HG02642 (cell line): ENCODE results near the gene FRAT1.
"Not testable (repeated sequence)": the region's sequence is repeated elsewhere in the genome, so short reads cannot be mapped to it uniquely, and the experiment has no call there.

ENCODE experiments used
- ATAC-seq: cut with Tn5 transposase; IDR thresholded peaks from one replicate; pipeline ENCODE4 v1.9.1; 2021; ENCODE audit warnings: mild to moderate bottlenecking; ENCODE audit not compliant: unreplicated experiment, poor library complexity

FRAT1 gene

DNA sequence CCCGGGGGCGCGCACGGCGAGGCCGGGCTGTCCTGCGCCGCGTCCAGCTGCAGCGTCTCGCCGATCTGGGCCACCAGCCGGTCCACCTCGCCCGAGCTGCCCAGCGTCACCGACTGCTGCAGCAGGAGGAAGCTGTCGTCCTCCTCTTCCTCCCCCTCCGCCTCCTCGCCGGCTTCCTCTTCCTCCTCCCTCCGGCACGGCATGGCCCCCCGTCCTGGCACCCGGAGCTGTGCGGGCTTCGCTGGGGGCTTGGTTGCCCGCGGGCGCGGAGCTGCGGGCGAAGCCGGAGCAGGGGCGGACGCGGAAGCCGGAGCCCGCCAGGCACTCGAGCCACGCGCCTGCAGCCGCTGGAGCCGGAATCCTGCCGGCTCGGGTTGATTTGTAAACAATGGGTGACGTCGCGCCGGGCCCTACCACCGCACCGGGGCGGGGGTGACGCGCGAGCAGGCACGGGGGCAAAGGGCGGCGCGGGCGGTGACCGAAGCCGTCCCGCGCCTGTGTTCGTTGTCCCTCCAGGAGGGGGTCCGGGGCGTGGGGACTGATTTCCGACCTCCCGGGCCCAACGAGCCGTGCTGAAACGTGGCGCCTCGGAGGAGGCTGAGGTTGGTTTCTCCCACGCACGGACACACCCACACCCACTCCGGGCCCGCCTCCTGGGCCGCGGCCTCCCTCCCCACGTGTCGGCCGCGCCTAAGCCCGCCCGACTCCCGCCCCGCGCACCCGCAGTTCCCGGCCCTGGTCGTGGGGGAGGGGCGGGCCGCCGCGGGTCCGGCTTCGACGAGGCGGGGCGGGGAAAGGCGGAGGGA is 15.5 kb downstream of the FRAT1 start, which contains the start of gene FRAT2:
TSS of gene FRAT2 (minus strand) at position 360 of the 806 bp plus-strand sequence. CDS start at position 203, 157 bp downstream.
- peak; percentile 86 for ATAC-seq

DNA sequence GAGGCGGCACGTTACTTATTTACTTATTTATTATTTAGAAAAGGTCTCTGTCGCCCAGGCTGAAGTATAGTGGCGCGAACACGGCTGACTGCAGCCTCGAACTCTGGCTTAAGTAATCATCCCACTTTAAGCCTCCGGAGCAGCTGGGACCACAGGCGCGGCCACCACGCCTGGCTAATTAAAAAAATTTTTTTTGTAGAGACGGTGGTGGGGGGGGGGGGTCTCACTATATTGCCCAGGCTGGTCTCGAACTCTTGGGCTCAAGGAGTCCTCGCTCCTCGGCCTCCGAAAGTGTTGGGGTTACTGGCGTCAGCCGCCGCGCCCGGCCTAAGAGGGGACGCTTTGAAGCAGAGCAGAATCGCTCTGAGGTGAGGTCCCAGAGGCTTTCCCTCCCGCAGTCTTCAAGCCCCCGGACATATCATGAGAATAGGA is 16.1 kb downstream of the FRAT1 start:
- no peak for ATAC-seq

DNA sequence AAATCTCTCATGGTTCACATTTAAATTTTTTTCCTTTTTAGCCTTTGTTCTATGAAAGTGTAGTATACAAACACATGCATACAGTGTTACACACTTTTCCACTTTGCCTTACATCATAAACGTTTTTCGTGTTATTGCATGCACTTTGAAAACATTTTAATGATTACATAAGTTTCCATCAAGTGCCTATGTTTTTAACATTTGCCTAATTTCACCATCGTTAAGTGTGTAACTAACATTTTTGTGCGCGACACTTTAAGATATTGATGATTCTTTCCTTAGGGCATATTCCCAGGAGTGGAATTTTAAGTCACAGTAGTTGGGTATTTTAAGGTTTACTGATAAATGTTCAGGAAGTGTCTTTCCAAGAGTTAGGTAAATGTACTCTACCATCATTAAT is 16.9 kb downstream of the FRAT1 start:
- no peak for ATAC-seq

DNA sequence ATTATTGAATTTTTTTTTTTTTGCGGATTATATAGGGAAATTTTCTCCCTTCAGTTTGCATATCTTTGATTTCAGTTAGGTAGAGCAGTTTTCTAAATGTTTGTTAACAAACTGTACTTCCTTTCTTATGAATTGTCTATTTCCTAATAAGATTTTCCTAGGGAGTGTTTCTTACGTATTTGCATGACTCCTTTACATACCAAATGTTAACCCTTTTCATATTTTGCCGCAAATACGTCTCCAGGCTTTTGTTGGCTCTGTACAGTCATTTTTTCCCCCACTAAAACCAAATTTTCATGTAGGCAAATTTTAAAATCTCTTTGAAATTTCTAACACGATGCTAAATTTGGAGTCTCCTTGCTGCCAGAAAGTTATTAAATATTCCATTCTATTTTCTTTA is 17.4 kb downstream of the FRAT1 start:
- no peak for ATAC-seq

DNA sequence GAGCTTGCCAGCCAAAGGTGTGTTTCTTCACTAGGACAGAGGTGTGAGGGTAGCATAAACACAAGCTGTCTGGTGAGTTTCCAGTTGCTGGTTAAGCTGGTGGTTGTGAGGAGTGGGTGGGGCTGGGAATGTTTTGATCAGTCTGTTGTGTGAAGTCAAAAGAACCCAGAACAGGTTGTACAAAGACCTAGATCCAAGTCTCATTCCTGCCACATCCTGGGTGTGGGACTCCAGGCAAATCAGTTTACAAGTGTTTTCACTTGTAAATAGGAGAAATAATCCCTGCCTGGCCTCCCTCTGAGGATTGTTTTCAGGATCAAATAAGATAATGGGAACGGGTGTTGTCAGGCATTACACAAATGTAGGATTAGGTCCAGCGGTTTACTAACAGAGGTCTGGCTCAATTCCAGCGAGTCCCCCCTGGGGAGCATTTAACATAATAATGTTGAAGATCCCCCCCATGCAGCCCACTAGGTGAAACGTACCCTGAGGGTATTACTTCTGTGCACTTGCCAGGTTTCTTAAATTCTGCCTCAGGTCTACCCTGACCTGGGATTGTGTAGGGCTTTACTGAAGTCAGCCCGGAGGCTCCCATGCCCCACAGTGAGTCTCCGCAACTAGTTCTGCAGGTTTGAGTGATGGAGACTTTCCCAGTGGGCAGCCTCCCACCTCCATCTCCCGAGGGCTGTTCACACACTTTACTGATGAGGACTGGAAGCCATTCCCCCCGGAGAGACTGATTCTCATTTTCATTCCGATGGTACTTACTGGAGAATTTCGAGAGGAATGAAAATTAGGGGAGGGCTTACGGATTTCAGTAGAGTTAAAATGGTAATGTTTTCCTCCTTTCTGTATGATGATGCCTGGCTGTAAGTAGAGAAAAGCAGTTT is 18.1 kb downstream of the FRAT1 start:
- no peak for ATAC-seq

DNA sequence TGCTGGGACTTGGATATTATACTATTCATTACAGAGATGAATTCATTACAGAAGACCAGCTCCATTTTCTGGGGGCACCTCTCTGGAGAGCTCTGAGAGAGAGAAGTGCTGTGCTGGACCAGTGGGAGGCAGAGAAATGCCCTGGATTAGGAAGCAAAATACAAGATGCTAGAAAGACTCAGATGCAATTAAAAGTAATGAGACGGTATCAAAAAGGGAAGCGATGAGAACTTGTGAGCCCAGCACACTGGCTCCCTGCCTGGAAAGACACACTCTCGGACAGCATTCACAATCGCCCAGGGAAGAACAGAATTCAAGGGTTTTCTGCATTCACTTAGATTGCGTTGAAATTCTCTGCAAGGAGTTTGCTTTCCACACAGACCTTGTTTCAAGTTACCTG is 19.0 kb downstream of the FRAT1 start:
- no peak for ATAC-seq

DNA sequence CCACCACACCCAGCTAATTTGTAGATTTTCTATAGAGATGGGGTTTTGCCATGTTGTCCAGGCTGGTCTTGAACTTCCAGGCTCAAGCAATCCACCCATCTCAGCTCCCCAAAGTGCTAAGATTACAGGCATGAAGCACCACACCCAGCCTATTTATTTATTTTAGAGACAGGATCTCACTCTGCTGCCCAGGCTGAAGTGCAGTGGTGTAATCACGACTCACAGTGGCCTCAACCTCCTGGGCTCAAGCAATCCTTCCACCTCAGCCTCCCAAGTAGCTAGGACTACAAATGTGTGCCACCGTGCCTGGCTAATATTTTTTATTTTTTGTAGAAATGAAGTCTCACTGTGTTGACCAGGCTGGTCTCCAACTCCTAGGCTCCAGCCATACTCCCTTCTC is 22.3 kb downstream of the FRAT1 start:
- ATAC-seq = no peak

DNA sequence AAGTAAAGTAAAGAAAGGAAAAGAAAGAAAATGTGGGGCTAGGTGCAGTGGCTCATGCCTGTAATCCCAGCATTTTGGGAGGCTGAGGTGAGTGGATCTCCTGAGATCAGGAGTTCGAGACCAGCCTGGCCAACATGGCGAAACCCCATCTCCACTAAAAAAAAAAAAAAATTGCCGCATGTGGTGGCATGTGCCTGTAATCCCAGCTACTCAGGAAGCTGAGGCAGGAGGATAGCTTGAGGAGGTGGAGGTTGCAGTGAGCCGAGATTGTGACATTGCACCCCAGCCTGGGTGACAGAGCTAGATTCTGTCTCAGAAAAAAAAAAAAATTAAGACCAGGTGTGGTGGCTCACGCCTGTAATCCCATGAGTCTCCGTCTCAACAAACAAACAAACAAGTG is 24.6 kb downstream of the FRAT1 start:
- ATAC-seq = not testable (repeated sequence)

DNA sequence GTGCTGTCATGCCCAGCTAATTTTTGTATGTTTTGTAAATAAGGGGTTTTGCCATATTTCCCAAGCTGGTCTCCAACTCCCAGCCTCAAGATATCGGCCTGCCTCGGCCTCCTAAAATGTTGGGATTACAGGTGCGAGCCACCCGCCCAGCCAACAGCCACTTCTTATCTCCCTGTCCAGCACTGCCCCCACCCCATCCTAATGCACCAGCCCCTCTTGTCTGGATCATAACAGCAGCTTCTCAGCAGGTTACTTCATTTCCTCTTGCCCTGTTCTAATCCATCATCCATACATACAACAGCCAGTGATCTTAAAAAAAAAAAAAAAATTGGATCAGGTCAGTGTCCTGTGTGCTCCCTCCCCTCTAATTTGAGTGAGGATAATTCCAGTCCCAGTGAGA is 28.2 kb downstream of the FRAT1 start:
- ATAC-seq = no peak

DNA sequence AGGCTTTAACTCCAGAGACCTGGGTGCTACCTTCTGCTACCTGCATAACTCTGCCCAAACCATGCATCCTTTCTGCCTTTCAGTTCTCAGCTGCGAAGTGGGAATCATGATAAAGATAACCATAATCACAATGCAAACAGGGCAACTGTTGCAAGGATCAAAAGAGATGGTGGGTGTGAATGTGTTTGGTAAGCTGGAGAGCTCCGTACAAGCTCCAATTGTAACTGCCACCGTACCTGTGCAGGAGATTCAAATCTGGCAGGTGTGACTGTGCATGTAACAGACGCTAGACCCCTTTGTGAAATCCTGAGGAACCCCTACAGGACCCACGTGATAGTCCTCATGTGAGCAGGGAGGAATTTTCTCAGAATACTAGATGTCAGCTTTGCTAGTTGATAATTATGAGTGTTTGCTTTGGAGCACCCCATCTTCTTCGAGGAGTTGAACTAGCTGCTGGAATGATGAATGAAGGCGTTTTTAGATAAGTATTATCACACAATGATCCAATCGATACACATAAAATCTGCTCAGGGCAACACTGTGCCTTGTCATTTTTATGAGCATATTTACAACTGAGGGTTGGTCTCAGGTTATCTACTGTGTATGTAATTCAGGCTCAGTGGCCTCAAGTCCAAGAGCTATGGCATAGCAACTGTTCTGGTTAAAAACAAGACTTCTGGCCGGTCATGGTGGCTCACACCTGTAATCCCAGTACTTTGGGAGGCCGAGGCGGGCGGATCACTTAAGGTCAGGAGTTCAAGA is 30.9 kb downstream of the FRAT1 start:
- ATAC-seq = no peak

DNA sequence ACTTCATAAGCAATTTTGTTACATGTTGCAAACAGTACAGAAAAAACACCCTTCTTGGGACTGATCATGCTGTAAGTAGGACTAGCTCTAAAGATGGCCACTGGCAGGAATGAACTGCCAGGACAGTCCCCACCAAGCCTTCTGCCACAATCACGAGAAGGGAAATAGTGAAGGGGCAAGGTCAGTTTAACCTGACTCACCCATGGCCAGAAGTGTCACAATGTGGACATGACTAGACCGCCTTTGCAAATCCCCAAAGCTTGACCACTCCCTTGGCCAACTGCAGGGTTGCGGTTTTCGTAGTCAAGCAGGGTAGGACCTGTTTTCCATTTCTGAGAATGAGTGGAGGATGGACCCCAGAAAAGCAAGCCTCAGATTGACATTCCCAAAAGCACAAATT is 34.9 kb downstream of the FRAT1 start:
- ATAC-seq = no peak

DNA sequence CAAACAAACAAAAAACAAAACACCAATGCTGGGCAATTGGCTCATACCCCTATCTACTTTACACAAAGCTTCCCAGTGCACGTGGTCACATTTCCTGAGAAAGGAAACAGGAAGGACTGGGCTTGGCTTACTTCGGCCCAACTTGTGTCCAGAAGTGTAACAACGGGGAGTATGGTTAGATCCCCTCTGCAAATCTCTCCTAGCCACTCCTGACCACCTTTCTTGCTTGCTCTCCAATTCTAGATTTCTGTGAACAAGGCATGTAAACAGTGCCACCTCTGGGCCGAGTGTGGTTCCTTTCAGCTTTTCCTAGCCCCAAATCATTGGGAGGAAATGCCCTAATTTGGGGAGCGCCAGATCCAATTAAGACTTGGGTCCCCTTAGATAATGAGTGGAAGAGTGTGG is 36.5 kb downstream of the FRAT1 start:
- no peak for ATAC-seq

DNA sequence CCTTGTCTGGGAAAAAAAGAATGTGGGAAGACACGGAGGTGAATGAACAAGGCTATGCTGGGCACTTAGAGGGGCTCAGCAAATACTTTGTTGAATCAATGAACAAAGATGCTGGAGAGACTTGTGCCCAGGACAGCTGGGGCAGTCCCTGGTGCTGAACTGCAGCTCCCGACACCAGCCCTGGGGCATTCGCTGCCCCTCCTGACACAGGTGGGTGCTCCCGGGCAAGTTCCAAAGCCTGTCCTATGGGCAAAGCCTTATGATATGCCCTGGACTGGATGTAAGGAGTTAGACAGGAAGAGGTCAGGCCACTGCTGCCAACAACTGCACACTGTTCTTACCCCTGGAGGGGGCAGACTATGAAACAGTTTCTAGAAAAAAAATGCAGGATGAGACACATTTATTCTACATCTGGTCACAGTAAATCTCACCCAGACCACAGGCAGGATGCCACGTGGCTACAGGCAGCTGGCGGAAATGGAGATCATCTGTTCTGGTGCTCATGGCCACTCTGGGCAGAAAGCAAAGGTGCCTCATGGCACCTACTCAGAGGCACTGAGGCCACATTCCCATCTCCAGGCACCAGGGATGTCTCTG is 37.3 kb downstream of the FRAT1 start:
- no peak for ATAC-seq

DNA sequence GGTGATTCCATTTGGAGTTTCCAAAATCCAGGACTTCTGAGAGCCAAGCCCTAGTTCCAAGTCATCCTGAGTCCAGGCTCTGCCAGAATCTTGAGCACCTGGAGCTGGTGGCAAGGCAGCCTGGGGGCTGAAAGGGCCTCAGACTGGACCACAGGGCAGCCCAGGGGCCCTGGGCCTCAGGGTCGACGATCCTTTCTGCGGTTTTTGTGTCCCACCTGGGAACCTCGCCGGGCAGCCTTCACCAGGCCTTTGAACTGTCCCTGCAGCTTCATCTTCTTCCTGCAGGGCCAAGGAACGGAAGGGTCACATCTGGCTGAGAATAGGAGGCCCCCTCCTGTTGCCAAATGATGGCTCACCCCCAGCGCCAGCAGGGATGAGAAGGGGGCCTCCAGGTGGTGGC is 37.8 kb downstream of the FRAT1 start:
- ATAC-seq = no peak

DNA sequence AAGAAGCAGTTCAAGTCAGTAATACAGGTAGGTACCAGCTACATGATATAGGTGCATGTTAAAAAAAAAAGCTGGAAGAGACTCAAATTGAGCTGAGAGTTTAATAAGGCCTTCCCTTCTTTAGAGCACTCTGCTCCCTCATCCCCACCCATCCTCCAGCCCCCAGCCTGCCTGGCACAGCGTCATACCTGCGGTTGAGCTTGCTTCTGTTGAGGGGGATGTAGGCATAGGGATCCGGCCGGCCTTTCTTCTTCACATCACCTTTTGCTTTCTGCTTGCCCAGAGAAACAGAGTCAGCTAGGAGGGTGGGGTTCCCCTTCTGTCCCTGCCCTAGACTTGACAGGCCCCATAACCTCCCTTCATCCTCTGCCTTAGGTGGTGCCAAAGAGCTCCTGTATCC is 39.3 kb downstream of the FRAT1 start:
- no peak for ATAC-seq

DNA sequence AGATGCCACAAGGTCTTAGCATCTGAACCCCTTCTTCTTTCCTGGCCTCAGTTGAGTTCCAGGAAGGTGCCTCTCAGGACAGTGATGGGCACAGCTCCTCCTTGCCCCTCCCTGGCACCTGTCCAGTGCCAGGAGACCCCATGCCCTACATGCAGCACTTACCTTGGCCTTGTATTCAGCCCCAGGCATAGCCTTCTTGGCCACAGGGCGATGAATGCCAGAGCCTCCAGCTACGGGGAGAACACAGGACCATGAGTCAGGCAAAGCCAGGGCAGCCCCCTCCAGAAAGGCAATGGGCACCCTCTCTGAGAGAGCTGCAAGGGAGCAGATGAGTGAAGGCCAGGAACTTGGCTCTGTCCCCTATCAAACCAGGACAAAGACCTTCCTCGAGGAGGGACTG is 39.7 kb downstream of the FRAT1 start:
- ATAC-seq = no peak

DNA sequence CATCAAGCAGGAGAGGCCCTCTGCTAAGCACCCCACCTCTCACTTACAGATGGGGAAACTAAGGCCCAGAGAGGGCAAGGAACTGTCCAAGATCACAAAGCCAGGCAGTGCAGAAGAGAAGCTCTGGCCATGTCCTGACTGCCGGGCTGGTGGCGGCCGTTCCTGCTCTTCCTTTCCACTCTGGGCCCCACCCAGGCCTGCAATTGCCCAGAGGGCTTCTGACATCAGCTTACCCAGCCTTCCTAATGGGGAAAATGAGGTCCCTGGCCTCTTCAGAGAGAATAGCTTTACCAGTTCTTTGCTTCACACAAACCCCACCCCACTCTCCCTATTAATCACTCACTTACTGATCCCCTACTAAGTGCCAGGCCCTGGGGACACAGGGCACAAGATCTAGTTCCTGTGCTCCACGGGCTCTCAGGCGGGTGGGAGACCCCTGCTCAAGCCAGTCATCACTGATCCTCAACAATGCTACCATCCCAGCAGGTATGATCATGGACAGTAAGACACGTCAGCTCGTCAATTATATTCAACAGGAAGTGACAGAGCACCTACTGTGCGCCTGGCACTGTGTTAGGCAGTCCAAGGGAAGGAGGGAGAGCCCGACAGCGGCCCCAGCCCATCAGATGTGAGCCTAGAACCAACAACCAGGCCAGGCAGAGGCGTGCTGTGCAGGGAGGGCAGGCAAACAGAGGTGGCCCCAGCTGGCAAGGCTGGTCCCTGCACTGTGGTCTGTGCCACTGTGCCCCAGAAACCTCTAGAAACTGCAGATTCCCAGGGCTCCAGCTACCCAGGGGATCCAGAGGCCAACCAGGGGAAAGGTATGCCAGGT is 41.9 kb downstream of the FRAT1 start:
- ATAC-seq = no peak

DNA sequence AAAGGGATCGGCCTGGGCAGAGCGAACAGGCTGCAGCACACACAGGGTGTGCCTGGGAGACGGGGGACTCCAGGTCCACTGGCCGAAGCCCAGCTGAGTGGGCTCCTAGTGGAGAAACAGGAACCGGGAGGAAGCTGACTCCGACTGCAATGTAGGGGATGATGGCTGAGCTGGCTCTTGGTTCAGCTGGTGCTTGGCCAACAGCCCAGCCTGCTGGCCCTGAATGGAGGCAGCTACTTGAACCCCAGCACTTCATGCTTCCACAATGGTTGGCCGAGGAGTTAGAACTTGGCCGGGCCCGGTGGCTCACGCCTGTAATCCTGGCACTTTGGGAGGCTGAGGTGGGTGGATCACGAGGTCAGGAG is 42.4 kb downstream of the FRAT1 start:
- ATAC-seq = no peak

DNA sequence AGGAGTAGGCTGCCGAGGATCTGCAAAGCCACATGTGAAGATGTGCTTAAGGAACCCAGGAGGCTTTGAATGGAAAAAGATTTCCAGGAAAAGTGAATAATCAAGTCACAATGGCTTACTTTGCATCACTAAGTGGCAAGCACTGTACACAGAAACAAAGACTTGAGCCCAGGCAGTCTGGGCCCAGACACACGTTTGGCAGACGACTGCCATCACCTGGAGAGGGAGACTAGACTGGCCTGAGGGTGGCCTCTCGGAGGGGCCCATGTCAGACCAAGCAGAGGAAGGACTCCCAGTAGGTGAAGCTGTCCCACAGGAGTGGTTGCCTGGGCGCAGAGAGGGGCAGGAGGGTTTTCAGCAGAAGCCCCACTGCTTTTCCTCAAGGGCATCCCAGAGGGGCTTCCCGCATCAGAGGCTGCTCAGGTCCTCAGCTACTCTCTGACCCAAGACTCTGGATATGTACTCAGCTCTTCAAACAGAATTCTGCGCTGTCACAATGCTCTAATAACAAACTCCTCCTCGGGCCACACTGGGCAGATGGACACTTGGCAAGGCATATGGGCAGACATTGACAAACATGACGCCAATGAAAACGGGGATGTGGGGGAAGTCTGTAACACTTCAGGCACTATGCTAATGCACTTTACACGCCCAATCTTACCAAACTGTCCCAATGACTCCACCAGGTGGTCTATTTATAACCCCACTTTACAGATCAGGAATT is 43.4 kb downstream of the FRAT1 start:
- no peak for ATAC-seq
